ENCODE measurements around the gene MED9. TPM values are rescaled to one million over a fixed set of nuclear protein-coding genes. Genes with fewer than 3 reads are reported as not detected.
"Not testable (repeated sequence)": the region's sequence is repeated elsewhere in the genome, so short reads cannot be mapped to it uniquely, and the experiment has no call there.

The MED9 gene
- total and polyA plus RNA-seq, 2 of the 4 experiments (the other 2 are of a cell fraction), result 6.1 to 10.1 TPM

- H2AK5ac ChIP-seq (ENCODE audit: low read depth, low read length); POLR2A ChIA-PET (ENCODE audit: unreplicated experiment); BruUV-seq (replicated peaks); H2BK15ac ChIP-seq (ENCODE audit: low read depth, low read length); intact Hi-C loops (cut with micrococcal nuclease); H3K4me2 ChIP-seq (ENCODE audit: low read depth, low read length); DNase-seq; CTCF ChIA-PET; H3K23ac ChIP-seq (ENCODE audit: low read depth, low read length); H2BK5ac ChIP-seq (ENCODE audit: low read depth, low read length, poor library complexity, severe bottlenecking); H4K8ac ChIP-seq (ENCODE audit: low read depth in 2 of 2, low read length in 2 of 2); H3K9me3 ChIP-seq (ENCODE audit: control insufficient read depth, insufficient read depth, low read length); H3K27me3 ChIP-seq (ENCODE audit: control insufficient read depth, insufficient read depth, low read length); H3K27ac ChIP-seq (ENCODE audit: insufficient read depth, low read length); ATAC-seq (ENCODE audit: low read depth); in situ Hi-C loops (cut with MboI; ENCODE audit: low sequenced_read_pairs); H3K4ac ChIP-seq (ENCODE audit: low read depth, low read length); H3K9me1 ChIP-seq (ENCODE audit: insufficient read depth, low read length); H3K4me1 ChIP-seq (ENCODE audit: control insufficient read depth, insufficient read depth, low read length); H2AK9ac ChIP-seq (replicated peaks; ENCODE audit: low read depth, low read length, poor library complexity); H3K4me3 ChIP-seq (ENCODE audit: insufficient read depth, low read depth, low read length); H2BK120ac ChIP-seq (ENCODE audit: low read depth, low read length); H3K9ac ChIP-seq (ENCODE audit: low read depth, low read length); H3K14ac ChIP-seq (replicated peaks; ENCODE audit: low read depth, low read length); H3K18ac ChIP-seq (ENCODE audit: low read depth, low read length); dilution Hi-C loops (cut with HindIII; ENCODE audit: low sequenced_read_pairs, unreplicated experiment); H2BK20ac ChIP-seq (ENCODE audit: low read depth, low read length); H3K56ac ChIP-seq (ENCODE audit: extremely low read depth, insufficient read depth, low read length); H4K5ac ChIP-seq (ENCODE audit: low read depth, low read length); H4K91ac ChIP-seq (ENCODE audit: insufficient read depth, low read depth, low read length); H2AFZ ChIP-seq (replicated peaks; ENCODE audit: low read length, poor library complexity): not testable (repeated sequence)
- 100% methylated on average over 6 of the region's 23 CpGs; no CpG with 5 or more reads in 1 of the 2 experiments for WGBS, 2 experiments (ENCODE audit: extremely low coverage in 2 of 2, insufficient read length in 1 of 2)
- Histone ChIP-seq H3K36me3 (ENCODE audit: control insufficient read depth, insufficient read depth, low read length) (peaks cover 29% of the 10 kb centered on the region), H4K20me1 (ENCODE audit: insufficient read depth, low read length) (peaks cover 31% of the 10 kb centered on the region), H3K79me1 (ENCODE audit: low read depth in 1 of 2, low read length in 2 of 2) (peaks cover 39 to 59% of the 10 kb centered on the region in 2 experiments)
Observed at GRCh38 chr17:17486416-17486815, 9.6 kb downstream of the MED9 start.
